HG03442 (cell line): ENCODE data around the gene KRT7.
"Not testable (repeated sequence)": the region's sequence is repeated elsewhere in the genome, so short reads cannot be mapped to it uniquely, and the experiment has no call there.

ENCODE experiments used
- ATAC-seq: cut with Tn5 transposase; IDR thresholded peaks from one replicate; pipeline ENCODE4 v1.9.1; 2021; ENCODE audit warnings: mild to moderate bottlenecking, moderate library complexity; ENCODE audit not compliant: unreplicated experiment

KRT7 gene

GRCh38 chr12:52254180-52254964, 21.3 kb downstream of the KRT7 start:
- no peak for ATAC-seq

GRCh38 chr12:52254965-52255751, 22.1 kb downstream of the KRT7 start:
- no peak for ATAC-seq

GRCh38 chr12:52255926-52256583, 23.0 kb downstream of the KRT7 start:
- ATAC-seq = no peak

GRCh38 chr12:52256584-52256935, 23.5 kb downstream of the KRT7 start:
- no peak for ATAC-seq

- no peak for ATAC-seq
These were observed 24.1 kb downstream of the KRT7 start for GRCh38 chr12:52257074-52257551.

- ATAC-seq = not testable (repeated sequence)
These were observed 24.9 kb downstream of the KRT7 start for GRCh38 chr12:52257922-52258321.

- ATAC-seq = no peak
These were observed 25.4 kb downstream of the KRT7 start for GRCh38 chr12:52258335-52258901.

- ATAC-seq = no peak
These were observed 26.7 kb downstream of the KRT7 start for GRCh38 chr12:52259657-52260243.

- ATAC-seq = no peak
These were observed 27.5 kb downstream of the KRT7 start for GRCh38 chr12:52260361-52261207.

GRCh38 chr12:52261208-52261484, 28.1 kb downstream of the KRT7 start:
- ATAC-seq = no peak

GRCh38 chr12:52262286-52262685, 29.2 kb downstream of the KRT7 start:
- no peak for ATAC-seq

- ATAC-seq = no peak
These were observed 30.9 kb downstream of the KRT7 start for GRCh38 chr12:52263761-52264434.

- ATAC-seq = no peak
These were observed 31.4 kb downstream of the KRT7 start for GRCh38 chr12:52264435-52264825.

- no peak for ATAC-seq
These were observed 33.5 kb downstream of the KRT7 start for GRCh38 chr12:52266514-52266913.

- ATAC-seq = no peak
These were observed 34.2 kb downstream of the KRT7 start for GRCh38 chr12:52267266-52267665.

- no peak for ATAC-seq
These were observed 34.7 kb downstream of the KRT7 start for GRCh38 chr12:52267699-52268098.

- no peak for ATAC-seq
These were observed 35.2 kb downstream of the KRT7 start for GRCh38 chr12:52268212-52268611.

GRCh38 chr12:52270541-52271070, 37.6 kb downstream of the KRT7 start:
- no peak for ATAC-seq

GRCh38 chr12:52271158-52271557, 38.1 kb downstream of the KRT7 start:
- ATAC-seq = no peak
